A549 (cell line): ENCODE measurements around the gene BASP1. TPM values are rescaled to one million over a fixed set of nuclear protein-coding genes. Genes with fewer than 3 reads are reported as not detected.

Experiments used
- ATAC-seq, 2 experiments: fragments of 200-7000 bp in 1 of 2; fragments of >200 bp in 1 of 2; cut with Nextera tagmentation in 1 of 2; cut with Tn5 transposase in 1 of 2; 3 replicates each; pipeline versions ENCODE4 v1.8.0 to v1.9.1; 2018 to 2020; ENCODE audit warnings: mild to moderate bottlenecking in 1 of 2, moderate library complexity in 1 of 2
- CTCF ChIA-PET: fragments of 300-600 bp; sonication (Branson Sonifier 250); formaldehyde crosslinking; extraction: SDS; loops from one replicate; lab custom pipeline; 2021; ENCODE audit warnings: antibody characterized with exemption, inconsistent platforms; lab: Yijun Ruan, JAX
- POLR2A ChIA-PET: fragments of 350-600 bp; formaldehyde crosslinking; extraction: SDS; loops from one replicate; lab custom pipeline; 2021; ENCODE audit warnings: antibody characterized with exemption, inconsistent platforms; lab: Yijun Ruan, JAX
- DNase-seq, 2 experiments: peaks; one replicate each; pipeline versions ENCODE4 v3.0.0 to v3.0.0-alpha.2; 2011 to 2016; ENCODE audit warnings: low read depth in 1 of 2, low spot score in 1 of 2
- FAIRE-seq: peaks from 2 replicates; lab custom pipeline; 2011; peaks lifted over from hg19 to GRCh38; lab: Jason Lieb, UNC
- H3K27ac ChIP-seq, 2 experiments: fragments of >200 bp; sonication (Bioruptor Twin); formaldehyde crosslinking; 3 replicates each; pipeline ENCODE4 v1.5.1; 2016 to 2017
- H3K4me1 ChIP-seq: fragments of >200 bp; sonication (Bioruptor Twin); formaldehyde crosslinking; 3 replicates; pipeline ENCODE4 v1.6.1; 2016
- H3K4me2 ChIP-seq: fragments of >200 bp; sonication (Bioruptor Twin); formaldehyde crosslinking; 3 replicates; pipeline ENCODE4 v1.6.1; 2016
- H3K4me3 ChIP-seq: fragments of >200 bp; sonication (Bioruptor Twin); formaldehyde crosslinking; 3 replicates; pipeline ENCODE4 v1.5.1; 2016
- H3K9me3 ChIP-seq: fragments of >200 bp; sonication (Bioruptor Twin); formaldehyde crosslinking; 3 replicates; pipeline ENCODE4 v1.6.1; 2016
- CBX2 ChIP-seq: fragments of 200-600 bp; sonication (generic); IDR thresholded peaks from 2 replicates; pipeline ENCODE4 v1.6.1; 2016; ENCODE audit warnings: low read depth, mild to moderate bottlenecking, borderline replicate concordance
- EHMT2 ChIP-seq: fragments of 200-600 bp; sonication (generic); IDR thresholded peaks from 2 replicates; pipeline ENCODE4 v1.6.1; 2016; ENCODE audit warnings: antibody characterized with exemption, low read depth, mild to moderate bottlenecking, moderate library complexity
- ESRRA ChIP-seq: fragments of 150-350 bp; IDR thresholded peaks from 2 replicates; pipeline ENCODE4 v1.6.1; 2014; ENCODE audit warnings: mild to moderate bottlenecking, low read length, borderline replicate concordance
- FOSL2 ChIP-seq, 2 experiments: fragments of 450-650 bp in 1 of 2; fragments of >200 bp in 1 of 2; sonication (Bioruptor Twin) in 1 of 2; formaldehyde crosslinking; IDR thresholded peaks; 2 replicates each; pipeline versions ENCODE4 v1.5.0 to v1.6.1; 2016 to 2020; ENCODE audit warnings: mild to moderate bottlenecking in 1 of 2, moderate library complexity in 1 of 2
- GATA3 ChIP-seq: IDR thresholded peaks from 2 replicates; pipeline ENCODE4 v1.6.1; 2012; ENCODE audit warnings: borderline replicate concordance
- JUN ChIP-seq, 2 experiments: fragments of >200 bp; sonication (Bioruptor Twin); formaldehyde crosslinking; IDR thresholded peaks; 2 replicates in 1 of 2; 3 replicates in 1 of 2; pipeline ENCODE4 v1.6.1; 2016 to 2017
- MAFK ChIP-seq: fragments of 450-650 bp; IDR thresholded peaks from 2 replicates; pipeline ENCODE4 v1.6.1; 2014; ENCODE audit not compliant: partially characterized antibody
- RAD21 ChIP-seq, 2 experiments: fragments of >200 bp in 1 of 2; sonication (Bioruptor Twin) in 1 of 2; formaldehyde crosslinking in 1 of 2; IDR thresholded peaks in 1 of 2; conservative IDR thresholded peaks in 1 of 2; 2 replicates in 1 of 2; 3 replicates in 1 of 2; pipeline ENCODE4 v1.6.1; 2012 to 2018; ENCODE audit warnings: inconsistent platforms in 1 of 2
- RCOR1 ChIP-seq: fragments of 150-350 bp; IDR thresholded peaks from 2 replicates; pipeline ENCODE4 v1.6.1; 2014; ENCODE audit warnings: antibody characterized with exemption, low read length, low read depth
- RFX5 ChIP-seq: fragments of 450-650 bp; IDR thresholded peaks from 2 replicates; pipeline ENCODE4 v1.7.1; 2014; ENCODE audit warnings: antibody characterized with exemption, mild to moderate bottlenecking, moderate library complexity
- RNF2 ChIP-seq: fragments of 200-600 bp; sonication (generic); IDR thresholded peaks from 2 replicates; pipeline ENCODE4 v1.6.1; 2016; ENCODE audit warnings: low read depth, mild to moderate bottlenecking, antibody characterized with exemption, moderate library complexity, borderline replicate concordance
- SMC3 ChIP-seq: fragments of >200 bp; sonication (Bioruptor Twin); formaldehyde crosslinking; IDR thresholded peaks from 3 replicates; pipeline ENCODE4 v1.6.1; 2018; ENCODE audit warnings: inconsistent platforms
- SREBF2 ChIP-seq: fragments of 450-650 bp; IDR thresholded peaks from 2 replicates; pipeline ENCODE4 v1.6.1; 2014; ENCODE audit warnings: mild to moderate bottlenecking, moderate library complexity
- TFCP2L1 ChIP-seq: fragments of 250-450 bp; sonication (Bioruptor Pico); IDR thresholded peaks from 2 replicates; pipeline ENCODE4 v1.5.0; 2021; ENCODE audit warnings: mild to moderate bottlenecking
- TP53 ChIP-seq: fragments of 250-450 bp; sonication (Bioruptor Pico); IDR thresholded peaks from 2 replicates; pipeline ENCODE4 v1.5.0; 2021; ENCODE audit warnings: mild to moderate bottlenecking, moderate library complexity
- ZNF302 ChIP-seq: fragments of 250-450 bp; sonication (Bioruptor Pico); IDR thresholded peaks from 2 replicates; pipeline ENCODE4 v1.9.0; 2021; ENCODE audit warnings: inconsistent platforms, mild to moderate bottlenecking, moderate library complexity
- ZSCAN20 ChIP-seq: fragments of 250-450 bp; sonication (Bioruptor Pico); IDR thresholded peaks from 2 replicates; pipeline ENCODE4 v1.8.0; 2022; ENCODE audit warnings: mild to moderate bottlenecking, moderate library complexity
- WGBS: methylation state at CpG from one replicate; pipeline ENCODE4 v1.1.6; 2017; ENCODE audit errors: missing lambda C conversion rate; 5-methylcytosine and 5-hydroxymethylcytosine counted together
- polyA plus RNA-seq, 4 experiments: library from polyadenylated mRNA; depleted of rRNA in 3 of 4; stranded (reverse); fragments of >200 nt; fragmentation: RNase III in 1 of 4; extraction: RNeasy Plus Mini Kit Qiagen cat#74134 plus additional on column Dnase treatment in 1 of 4; gene quantifications; 2 replicates in 3 of 4; 3 replicates in 1 of 4; pipeline ENCODE4 v1.2.3, GENCODE V29; 2011 to 2017
- TF ChIP-seq, protein P1 (sequence below): fragments of 150-350 bp; IDR thresholded peaks from 2 replicates; pipeline ENCODE4 v1.6.1; 2014; ENCODE audit warnings: low read depth, mild to moderate bottlenecking, low read length
- TF ChIP-seq, protein P2 (sequence below): fragments of 450-650 bp; IDR thresholded peaks from 2 replicates; pipeline ENCODE4 v1.6.1; 2014; ENCODE audit warnings: antibody characterized with exemption
- TF ChIP-seq, protein P3 (sequence below): fragments of >200 bp; sonication (Bioruptor Twin); formaldehyde crosslinking; IDR thresholded peaks from 3 replicates; pipeline ENCODE4 v1.5.1; 2016

Gene BASP1
- polyA plus RNA-seq, 2 of the 4 experiments (the other 2 are of a cell fraction) = 391 to 454 TPM

DNA sequence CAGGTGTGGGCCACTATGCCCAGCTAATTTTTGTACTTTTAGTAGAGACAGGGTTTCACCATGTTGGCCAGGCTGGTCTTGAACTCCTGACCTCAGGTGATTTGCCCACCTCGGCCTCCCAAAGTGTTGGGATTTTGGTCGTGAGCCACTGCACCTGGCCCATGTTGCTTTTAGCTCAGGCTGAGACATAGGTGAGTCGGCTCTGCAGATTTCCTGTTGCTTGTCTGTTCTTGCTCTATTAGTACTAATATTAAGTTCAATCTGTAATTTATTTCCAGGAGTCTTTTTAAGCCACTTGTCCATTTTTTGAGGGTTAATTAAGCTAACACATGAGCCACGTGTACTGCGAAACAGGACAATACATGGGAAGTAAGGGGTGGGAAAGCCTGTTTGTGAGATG is 21.4 kb upstream of the BASP1 start (continued):
- TF ChIP-seq, protein P1, sequence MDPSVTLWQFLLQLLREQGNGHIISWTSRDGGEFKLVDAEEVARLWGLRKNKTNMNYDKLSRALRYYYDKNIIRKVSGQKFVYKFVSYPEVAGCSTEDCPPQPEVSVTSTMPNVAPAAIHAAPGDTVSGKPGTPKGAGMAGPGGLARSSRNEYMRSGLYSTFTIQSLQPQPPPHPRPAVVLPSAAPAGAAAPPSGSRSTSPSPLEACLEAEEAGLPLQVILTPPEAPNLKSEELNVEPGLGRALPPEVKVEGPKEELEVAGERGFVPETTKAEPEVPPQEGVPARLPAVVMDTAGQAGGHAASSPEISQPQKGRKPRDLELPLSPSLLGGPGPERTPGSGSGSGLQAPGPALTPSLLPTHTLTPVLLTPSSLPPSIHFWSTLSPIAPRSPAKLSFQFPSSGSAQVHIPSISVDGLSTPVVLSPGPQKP = no peak
- no peak for TF ChIP-seq ZSCAN20 (CRISPR knock-in tag)

DNA sequence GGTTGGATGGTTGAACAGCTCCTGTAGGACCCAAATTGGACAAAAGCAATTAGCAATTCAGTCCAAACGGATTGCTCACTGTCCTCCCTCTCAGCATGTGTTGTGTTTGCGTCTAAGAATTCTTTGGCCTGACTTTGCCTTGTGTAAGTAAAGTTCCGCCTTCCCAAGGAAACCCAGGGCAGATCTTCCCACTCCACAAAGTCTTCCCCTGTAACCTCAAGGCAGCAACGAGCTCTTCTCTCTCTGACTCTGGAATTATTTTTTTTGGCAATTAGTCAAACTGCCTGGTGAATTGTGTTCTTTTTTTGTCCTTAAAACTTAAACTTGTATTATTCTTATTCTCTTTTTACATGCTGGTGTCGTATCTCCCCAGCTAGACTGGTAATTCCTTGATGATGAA is 20.7 kb upstream of the BASP1 start:
- ChIA-PET CTCF (interaction anchor here (0.5 to 2.2 kb wide), 6 partner anchors 15 to 710 kb away, joined by 3 to 5 read pairs (median 4); no protein-coding TSS in a partner anchor), POLR2A (no interaction called here)
- no peak overlapping the region for H3K27ac ChIP-seq
- no peak for DNase-seq
- TF ChIP-seq RFX5 = no peak
- TF ChIP-seq, protein P2, sequence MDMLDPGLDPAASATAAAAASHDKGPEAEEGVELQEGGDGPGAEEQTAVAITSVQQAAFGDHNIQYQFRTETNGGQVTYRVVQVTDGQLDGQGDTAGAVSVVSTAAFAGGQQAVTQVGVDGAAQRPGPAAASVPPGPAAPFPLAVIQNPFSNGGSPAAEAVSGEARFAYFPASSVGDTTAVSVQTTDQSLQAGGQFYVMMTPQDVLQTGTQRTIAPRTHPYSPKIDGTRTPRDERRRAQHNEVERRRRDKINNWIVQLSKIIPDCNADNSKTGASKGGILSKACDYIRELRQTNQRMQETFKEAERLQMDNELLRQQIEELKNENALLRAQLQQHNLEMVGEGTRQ = no peak
- no peak for TF ChIP-seq FOSL2 (IDR thresholded peaks at IDR 0.05)
- no peak for TF ChIP-seq FOSL2 (CRISPR knock-in tag; IDR thresholded peaks at IDR 0.05)
- TF ChIP-seq EHMT2 = no peak
- no peak for FAIRE-seq
- 0 out of 3 replicates have a peak, but pooled peaks cover 5% of the 10 kb centered on the region for H3K4me1 ChIP-seq
- H3K4me3 ChIP-seq = no peak overlapping the region
- whole genome bisulfite sequencing = 77% methylated on average over 5 of the region's 5 CpGs
- no peak for ATAC-seq
- no peak overlapping the region for H3K4me2 ChIP-seq
- H3K9me3 ChIP-seq = peaks cover 18% of the 10 kb centered on the region

DNA sequence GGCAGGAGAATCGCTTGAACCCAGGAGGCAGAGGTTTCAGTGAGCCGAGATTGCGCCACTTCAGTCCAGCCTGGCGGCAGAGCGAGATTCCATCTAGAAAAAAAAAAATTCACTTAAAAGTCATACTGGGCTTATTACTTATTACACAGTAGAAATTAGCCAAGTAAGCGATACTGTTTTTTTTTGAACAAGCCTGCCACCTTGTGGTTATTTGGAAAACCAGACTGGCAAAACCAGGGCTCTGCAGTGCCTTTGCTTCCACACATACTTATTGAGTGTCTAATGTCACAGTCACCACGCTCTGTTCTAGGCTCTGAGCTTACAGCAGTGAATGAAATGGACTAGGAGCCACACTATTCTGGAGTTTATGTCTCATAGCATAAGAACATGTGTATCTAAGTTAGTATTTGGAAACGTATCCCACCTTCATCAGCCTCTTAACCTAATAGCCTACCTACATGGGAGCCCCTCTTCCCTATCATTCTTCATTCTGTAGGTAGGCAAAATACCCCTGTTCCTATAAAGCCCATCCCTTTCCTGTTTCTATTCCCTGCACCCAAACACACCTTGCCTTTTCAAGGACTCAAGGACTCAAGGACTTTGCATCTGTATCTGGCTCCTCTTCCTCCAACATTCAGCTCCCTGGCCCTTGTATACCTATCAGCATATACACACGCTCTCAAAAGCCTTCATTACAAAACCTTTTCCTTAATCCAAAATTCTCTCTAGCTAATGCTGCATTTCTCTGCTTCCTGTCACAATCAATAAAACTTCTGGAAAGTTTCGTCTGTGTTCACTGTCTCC is 13.9 kb upstream of the BASP1 start:
- POLR2A ChIA-PET = no interaction called here
- H3K4me2 ChIP-seq = 0 out of 3 replicates have a peak overlapping the region, but pooled peaks have one; percentile 29
- FAIRE-seq (peak; percentile 13), ATAC-seq (peak; percentile 91 to 94), DNase-seq (peak; percentile 72 to 76)
- CTCF ChIA-PET = interaction anchor here (0.5 to 7.2 kb wide), 18 partner anchors 9 to 1100 kb away, joined by 3 to 37 read pairs (median 4); partner anchors contain the start of gene MYO10
- H3K4me3 ChIP-seq = no peak overlapping the region
- TF ChIP-seq FOSL2 (IDR thresholded peaks at IDR 0.05) = no peak
- no peak for TF ChIP-seq FOSL2 (CRISPR knock-in tag; IDR thresholded peaks at IDR 0.05)
- TF ChIP-seq MAFK = peak; percentile 93
- no peak for TF ChIP-seq ZSCAN20 (CRISPR knock-in tag)
- TF ChIP-seq ZNF302 (CRISPR knock-in tag) = no peak
- TF ChIP-seq RAD21 (conservative IDR thresholded peaks at IDR 0.05 in 1 of 2, IDR thresholded peaks at IDR 0.05 in 1 of 2) = peak; percentile 74 to 83
- no peak for TF ChIP-seq GATA3
- no peak for TF ChIP-seq CBX2
- no peak for TF ChIP-seq TP53
- TF ChIP-seq SMC3 = peak; percentile 63
- TF ChIP-seq, protein P3, sequence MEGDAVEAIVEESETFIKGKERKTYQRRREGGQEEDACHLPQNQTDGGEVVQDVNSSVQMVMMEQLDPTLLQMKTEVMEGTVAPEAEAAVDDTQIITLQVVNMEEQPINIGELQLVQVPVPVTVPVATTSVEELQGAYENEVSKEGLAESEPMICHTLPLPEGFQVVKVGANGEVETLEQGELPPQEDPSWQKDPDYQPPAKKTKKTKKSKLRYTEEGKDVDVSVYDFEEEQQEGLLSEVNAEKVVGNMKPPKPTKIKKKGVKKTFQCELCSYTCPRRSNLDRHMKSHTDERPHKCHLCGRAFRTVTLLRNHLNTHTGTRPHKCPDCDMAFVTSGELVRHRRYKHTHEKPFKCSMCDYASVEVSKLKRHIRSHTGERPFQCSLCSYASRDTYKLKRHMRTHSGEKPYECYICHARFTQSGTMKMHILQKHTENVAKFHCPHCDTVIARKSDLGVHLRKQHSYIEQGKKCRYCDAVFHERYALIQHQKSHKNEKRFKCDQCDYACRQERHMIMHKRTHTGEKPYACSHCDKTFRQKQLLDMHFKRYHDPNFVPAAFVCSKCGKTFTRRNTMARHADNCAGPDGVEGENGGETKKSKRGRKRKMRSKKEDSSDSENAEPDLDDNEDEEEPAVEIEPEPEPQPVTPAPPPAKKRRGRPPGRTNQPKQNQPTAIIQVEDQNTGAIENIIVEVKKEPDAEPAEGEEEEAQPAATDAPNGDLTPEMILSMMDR = peak; percentile 71
- no peak for TF ChIP-seq SREBF2
- no peak for TF ChIP-seq RFX5
- TF ChIP-seq JUN (IDR thresholded peaks at IDR 0.05) = no peak
- TF ChIP-seq RCOR1 = no peak
- no peak for TF ChIP-seq ESRRA
- TF ChIP-seq RNF2 = no peak
- TF ChIP-seq TFCP2L1 (CRISPR knock-in tag) = no peak
- H3K4me1 ChIP-seq = peaks cover 17% of the 10 kb centered on the region
- peaks cover 3% of the 10 kb centered on the region; the same call in 2 of the 3 replicates for H3K9me3 ChIP-seq
- peak overlapping the region in 1 of 2 experiments; percentile 44; a peak in 1 of 6 replicates for H3K27ac ChIP-seq
- 28% methylated on average over 10 of the region's 10 CpGs for WGBS
